ENCODE measurements around the gene IDH3A.

DNA sequence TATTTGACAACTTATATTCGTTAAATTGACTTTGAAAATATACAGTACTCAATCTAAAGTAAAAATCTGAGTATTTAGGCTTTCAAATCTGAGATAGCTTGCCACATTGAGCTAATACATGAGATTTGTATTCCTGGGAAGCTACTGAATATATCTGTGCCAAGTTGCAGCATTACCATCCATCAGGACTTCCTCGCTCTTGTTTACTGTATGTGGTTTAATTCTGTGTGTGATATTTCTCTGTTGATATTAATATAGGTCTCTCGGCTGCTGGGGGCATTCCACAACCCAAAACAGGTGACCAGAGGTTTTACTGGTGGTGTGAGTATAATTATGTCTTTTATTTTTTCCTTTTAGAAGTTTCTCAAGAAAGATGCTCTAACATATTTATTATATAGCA is 5.8 kb downstream of the IDH3A start:
- TF ChIP-seq, protein P1, sequence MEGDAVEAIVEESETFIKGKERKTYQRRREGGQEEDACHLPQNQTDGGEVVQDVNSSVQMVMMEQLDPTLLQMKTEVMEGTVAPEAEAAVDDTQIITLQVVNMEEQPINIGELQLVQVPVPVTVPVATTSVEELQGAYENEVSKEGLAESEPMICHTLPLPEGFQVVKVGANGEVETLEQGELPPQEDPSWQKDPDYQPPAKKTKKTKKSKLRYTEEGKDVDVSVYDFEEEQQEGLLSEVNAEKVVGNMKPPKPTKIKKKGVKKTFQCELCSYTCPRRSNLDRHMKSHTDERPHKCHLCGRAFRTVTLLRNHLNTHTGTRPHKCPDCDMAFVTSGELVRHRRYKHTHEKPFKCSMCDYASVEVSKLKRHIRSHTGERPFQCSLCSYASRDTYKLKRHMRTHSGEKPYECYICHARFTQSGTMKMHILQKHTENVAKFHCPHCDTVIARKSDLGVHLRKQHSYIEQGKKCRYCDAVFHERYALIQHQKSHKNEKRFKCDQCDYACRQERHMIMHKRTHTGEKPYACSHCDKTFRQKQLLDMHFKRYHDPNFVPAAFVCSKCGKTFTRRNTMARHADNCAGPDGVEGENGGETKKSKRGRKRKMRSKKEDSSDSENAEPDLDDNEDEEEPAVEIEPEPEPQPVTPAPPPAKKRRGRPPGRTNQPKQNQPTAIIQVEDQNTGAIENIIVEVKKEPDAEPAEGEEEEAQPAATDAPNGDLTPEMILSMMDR (conservative IDR thresholded peaks at IDR 0.05; ENCODE audit: low read length) = no peak
- no peak for TF ChIP-seq EZH2phosphoT487 (IDR thresholded peaks at IDR 0.05; ENCODE audit: borderline replicate concordance)

All from Loucy (cell line).